HG03342 (cell line): ENCODE measurements around the gene HMGCS2.

Experiments
- ATAC-seq: cut with Tn5 transposase; IDR thresholded peaks from one replicate; pipeline ENCODE4 v1.9.1; 2021; ENCODE audit warnings: mild to moderate bottlenecking, moderate library complexity; ENCODE audit not compliant: unreplicated experiment

The HMGCS2 gene

DNA sequence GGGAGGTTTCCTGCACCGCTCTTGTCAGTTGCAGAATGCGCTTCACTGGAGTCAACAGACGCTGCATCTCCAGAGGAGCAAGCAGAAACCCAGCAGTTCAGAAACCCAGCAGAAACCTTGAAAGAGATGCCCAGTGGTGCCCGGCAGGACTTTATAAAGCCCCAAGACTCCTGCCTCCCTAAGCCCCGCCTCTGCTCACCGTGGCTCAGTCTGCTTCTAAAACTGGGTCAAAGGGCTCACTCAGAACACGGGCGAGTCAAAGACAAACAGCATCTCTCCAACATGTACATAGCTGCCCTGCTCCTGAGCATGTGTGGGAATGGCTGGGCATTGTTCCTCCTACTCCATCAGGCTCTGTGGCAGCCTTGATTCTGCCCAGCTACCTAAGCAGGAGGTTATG, at the start of gene HMGCS2:
Gene HMGCS2 (minus strand): TSS at position 128 of the 400 bp plus-strand sequence. CDS start 61 bp downstream, at position 67.
- no peak for ATAC-seq

DNA sequence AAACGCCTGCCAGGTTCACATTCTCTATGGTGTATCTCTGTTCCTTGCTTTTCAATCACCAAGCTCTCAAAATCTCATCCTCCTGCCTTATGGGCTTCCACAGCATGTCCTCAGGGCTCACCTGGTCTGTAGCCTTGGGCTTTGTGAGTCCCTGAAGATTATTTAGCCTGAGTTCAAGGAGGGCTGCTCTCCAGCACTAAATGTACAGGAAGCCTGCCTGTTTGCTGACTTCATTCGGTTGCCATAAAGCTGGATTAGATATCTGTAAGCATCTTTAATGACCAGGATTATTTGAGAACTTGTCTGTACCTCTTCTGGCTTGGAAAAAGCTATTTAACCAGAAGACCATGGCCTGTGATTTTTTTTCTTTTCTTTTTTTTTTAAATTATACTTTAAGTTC, 49.5 kb upstream of the HMGCS2 start:
- ATAC-seq = no peak

DNA sequence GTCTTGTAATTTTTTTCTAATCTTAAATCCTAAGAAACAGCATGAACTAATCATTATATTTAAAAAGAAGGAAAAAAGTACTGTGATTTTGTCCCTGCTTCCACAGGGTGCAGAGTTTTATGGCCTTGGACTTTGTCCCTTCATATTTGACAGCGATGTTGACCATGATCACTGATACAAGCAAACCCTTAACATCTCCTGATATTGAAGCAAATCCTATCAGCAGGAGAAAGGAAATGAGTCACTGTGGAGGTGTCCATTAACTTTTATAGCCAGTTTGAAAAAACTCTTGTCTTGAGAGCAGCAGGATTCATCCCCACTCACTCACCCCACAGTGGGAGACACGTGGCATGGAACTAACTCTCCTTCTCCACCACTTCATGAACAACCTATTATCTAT, 47.7 kb upstream of the HMGCS2 start:
- ATAC-seq = no peak

DNA sequence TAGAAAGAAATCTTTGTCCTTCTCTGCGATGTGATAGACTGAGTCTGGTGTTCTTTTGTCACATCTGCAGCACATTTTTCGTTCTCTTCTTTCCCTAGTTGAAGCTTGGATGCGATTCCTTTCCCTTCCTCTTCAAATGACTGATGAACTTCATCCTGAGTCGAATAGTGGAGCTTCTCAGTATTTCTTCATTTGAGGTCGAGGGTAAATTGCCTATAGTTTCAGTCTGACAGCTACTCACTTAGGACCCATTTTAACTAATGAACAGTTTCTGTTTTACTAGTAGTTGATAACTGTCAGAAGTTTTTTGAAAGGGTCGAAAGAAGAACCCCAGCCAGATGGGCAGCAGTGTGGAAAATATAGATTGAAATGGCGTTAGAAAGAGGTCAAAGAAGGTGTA, 47.2 kb upstream of the HMGCS2 start:
- no peak for ATAC-seq

DNA sequence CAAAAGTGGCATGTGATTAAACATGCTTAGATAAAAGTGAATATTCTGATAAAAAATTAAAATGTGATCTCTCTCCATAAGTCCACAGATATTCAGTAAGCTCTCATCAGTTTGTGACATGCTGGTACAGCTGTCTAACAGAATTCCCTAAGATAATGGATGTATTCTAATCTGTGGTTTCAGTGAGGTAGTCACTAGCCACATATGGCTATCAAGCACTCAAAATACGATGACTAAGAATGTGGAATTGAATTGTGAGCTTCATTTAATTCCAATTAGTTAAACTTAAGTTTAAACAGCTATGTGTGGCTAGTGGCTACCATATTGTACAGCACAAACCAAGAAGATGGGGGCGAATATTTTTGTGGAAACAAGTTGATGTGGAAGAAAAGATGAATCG, 46.7 kb upstream of the HMGCS2 start:
- ATAC-seq = no peak

DNA sequence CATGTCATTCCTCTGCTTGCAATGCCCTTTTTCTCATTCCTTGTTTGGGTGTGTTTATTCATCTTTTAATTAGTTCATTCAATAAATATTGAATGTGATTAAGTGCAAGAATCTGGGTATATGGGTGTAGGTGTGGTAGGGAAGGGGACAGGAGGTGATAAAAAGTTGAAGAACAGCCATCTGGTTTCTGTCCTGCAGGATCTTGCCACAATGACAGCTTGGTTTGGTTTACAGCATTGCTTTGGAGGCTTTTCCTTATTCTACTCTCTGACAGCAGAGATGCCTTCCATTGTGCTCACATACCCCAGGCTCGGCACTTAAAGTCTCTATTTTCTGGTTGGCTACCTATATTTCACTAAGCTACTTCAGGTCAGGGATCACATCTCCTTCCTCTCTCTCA, 45.6 kb upstream of the HMGCS2 start:
- ATAC-seq = no peak

DNA sequence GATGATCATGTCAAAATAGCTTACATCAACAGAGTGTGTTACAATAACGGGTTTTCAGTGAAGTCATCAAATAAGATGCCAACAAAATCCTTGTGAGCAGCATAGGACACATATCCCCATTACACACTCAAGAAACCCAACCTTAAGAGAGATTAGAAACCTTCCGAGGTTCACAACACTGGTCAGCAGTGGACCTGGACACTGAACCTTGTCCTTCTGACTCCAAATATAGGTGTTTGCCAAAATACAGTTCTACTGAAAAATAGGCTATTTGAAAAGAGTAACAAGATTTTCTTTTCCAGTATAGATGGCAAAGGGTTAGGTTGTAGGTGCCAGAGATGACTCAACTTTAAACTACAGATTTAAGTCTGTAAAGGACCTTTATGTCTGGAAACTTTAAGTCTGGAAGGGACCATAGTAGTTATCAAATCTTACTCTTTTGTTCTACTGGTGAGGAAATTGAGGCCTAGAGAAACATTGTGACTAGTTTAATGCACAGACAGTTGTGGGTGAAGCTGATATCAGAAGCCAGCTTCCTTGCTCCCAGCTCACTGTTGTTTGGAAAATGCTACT, 43.4 kb upstream of the HMGCS2 start:
- ATAC-seq = no peak

DNA sequence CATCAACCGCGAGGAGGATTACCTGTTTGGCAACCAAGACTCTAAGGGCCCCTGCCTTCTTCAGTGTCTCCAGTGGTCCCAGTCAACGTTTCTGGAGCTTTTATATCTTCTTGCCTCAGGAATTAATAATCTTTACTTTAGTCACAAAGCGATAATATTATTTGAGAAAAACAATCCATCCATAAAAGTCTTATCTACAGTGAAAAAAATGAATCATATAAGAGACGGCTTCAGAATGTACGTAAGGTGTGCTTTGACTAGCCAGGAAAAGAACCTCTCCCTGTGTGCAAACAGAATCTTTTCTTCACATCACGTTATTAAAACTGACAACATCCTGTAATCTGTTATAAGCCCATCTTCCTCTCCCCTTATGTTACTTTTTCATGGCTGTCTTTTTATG, 42.7 kb upstream of the HMGCS2 start, which contains the start of gene REG4:
Gene REG4 (minus strand): TSS at position 74 of the 400 bp plus-strand sequence. CDS start 2,691 bp downstream, outside the sequence.
- ATAC-seq = no peak

DNA sequence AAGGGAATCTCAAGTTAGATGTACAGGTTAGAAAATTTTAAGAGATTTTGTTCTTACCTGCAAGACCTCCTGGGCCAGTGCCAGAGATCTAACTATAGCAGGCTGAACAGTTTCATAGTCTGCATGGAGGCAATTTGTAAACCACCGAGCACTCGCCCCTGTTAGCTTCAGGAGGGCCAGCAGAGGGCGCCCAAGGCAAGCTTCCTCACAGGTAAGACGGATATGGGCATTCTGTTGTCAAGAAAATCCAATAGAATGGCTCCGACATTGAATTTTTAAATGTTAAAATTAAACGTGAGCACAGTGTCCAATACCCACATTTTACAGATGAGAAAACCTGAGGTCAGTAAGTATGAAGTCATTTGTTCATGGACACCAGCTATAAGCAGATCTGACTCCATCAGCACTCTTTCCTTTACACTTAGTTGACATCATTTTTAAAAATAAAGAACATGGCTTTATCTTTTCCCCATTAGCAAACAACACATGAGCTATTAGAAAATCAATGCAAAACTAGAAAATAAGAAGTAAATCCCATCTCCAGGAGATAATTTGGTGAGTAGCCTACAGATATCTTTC, 40.4 kb upstream of the HMGCS2 start:
- peak; percentile 79 for ATAC-seq

DNA sequence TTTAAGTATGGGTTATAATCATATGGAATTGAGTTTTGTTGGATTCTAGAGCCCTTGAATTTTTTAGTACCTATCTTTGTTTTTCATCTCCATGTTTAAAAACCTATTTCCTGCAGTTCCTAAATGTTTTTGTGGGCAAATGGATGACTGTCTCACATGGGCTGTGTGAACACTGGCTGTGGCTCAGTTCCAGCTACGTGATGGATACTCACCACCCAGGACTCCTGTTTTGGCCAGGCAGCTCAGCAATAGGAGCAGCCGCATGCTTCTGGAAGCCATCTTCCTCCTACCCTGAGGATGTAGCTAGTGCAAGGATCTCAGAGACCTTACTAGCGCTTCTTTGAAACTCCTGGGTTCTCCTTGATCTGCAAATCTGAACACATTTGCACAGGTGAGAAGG, 39.8 kb upstream of the HMGCS2 start:
- no peak for ATAC-seq

DNA sequence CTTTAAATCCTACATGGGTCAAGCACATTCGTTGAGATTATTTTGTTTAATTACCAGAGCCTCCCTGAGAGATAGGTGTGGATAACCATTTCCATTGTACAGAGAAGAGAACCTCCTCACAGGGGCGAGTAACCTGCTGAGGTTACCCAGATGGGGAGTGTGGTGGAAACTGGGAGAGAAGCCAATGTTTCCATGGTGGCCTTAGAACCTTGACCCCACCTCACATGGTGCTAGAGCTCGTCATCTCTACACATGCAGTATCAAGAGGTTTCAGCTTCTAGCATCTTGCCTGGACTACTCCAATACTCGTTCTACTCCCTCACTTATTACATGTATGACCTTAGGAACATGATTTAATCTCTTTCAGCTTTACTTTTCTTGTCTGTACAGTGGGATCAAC, 37.8 kb upstream of the HMGCS2 start:
- ATAC-seq = no peak

DNA sequence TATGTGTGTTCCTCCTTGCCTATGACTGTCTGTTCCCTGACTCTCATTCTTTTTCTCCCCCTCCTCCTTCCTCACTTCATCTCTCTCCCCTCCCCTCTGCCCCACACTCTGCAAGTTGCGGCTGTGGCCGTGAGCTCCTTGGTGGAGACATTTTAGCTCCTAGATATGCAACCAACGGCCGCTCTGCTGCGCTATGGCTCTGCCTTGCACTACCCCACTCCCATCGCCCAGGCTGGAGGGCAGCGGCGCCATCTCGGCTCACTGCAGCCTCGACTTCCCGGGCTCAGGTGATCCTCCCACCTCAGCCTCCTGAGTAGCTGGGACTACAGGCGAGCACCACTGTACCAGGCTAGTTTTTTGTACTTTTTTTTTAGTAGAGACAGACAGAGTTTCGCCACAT, 37.0 kb upstream of the HMGCS2 start:
- no peak for ATAC-seq

DNA sequence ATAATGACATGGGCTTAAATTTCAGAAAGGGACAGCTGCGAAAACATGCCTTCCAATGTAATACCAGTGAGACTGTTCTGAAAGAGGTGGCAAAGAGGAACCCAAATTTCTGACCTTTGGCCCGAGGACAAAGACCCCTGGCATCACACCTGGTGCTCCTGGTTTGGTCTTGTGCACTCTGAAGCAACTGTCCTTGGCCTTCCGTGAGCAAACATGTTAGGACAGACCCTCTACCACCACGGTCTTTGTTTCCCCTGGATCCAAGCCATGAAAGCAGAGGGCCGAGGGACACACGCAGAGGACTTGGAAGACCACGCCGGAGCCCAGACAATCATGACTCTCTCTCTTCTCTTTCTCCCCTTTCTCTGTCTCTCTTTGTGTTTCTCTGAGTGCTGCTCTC, 36.5 kb upstream of the HMGCS2 start:
- no peak for ATAC-seq

DNA sequence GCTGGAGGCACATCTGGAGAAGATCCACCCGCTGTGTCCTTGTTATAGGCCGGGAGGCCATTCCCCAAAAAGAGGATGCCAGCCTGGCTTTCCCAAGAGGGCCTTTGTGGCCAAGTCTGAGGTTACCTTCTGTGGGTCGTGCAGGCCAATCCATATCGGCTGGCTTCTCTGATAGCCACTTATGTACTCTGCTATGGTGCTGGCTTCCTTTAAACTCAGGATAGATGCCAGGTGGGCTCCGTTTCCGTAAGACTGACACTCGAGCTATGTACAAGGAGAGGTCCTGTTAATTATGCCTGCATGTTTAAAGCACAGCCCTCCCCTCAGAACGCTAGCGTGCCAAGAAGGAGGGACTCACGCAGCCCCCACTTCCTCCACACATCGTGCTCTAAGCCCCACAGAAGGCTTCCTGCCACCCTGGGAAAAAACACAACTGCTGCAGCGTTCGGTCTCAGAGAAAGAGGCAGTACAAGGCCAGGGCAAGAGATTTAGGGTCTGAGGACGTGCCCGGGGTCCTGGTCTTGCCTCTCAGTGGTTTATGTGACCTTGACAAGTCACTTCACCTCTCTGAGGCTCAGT, 31.0 kb upstream of the HMGCS2 start:
- no peak for ATAC-seq

DNA sequence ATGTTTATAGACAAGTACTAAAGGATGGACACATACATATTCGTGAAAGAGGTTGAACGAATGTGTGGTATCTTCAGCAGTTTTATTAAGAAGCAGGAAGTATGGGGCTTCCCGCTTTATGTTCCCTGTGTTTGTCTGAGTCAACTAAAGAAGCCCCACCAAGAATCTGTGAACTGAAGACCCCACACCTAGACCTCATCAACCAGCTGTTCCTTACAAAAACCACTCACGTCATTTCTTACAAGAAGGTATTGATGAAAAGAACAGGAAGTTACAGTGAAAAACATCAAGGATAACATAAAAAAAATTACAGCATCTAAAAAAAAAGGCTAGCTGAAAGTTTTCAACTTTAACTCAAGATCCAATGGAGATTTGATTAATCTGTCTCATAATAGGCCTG, 30.3 kb upstream of the HMGCS2 start:
- no peak for ATAC-seq

DNA sequence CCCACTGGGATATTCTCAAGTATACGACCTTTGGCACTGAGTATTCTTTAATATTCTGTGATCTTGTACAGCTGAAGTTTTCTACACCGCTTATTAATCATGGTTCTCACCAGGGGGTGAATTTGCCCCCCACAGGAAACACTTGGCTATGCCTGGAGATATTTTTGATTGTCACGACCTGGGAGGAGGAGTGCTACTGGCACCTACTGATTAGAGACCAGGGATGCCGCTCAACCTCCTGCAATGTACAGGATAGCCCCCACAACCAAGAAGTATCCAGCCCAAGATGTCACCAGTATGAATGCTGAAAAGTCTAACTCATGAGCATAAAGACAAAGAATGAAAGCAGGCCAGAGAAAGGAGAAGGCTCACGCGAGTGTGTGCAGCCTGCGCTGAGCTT, 28.9 kb upstream of the HMGCS2 start:
- ATAC-seq = no peak

DNA sequence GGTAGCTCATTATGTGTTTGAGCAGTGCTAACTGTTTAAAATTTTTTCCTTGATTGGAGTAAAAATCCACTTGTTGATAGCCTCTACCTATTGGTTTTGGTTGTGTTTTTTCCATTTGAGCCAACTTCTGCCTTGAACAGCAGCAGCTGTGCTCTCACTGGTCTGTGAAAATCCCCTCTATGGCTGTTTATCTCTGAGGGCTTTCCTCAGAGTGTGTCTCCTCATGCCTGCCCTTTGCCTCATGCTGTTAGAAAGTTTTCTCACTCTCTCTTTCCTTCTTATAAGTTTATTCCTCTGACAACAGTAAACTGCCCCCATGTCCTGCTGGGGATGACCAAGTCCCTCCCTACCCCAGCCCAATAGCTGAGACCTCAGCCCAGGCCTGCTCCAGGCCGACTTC, 28.5 kb upstream of the HMGCS2 start:
- no peak for ATAC-seq

DNA sequence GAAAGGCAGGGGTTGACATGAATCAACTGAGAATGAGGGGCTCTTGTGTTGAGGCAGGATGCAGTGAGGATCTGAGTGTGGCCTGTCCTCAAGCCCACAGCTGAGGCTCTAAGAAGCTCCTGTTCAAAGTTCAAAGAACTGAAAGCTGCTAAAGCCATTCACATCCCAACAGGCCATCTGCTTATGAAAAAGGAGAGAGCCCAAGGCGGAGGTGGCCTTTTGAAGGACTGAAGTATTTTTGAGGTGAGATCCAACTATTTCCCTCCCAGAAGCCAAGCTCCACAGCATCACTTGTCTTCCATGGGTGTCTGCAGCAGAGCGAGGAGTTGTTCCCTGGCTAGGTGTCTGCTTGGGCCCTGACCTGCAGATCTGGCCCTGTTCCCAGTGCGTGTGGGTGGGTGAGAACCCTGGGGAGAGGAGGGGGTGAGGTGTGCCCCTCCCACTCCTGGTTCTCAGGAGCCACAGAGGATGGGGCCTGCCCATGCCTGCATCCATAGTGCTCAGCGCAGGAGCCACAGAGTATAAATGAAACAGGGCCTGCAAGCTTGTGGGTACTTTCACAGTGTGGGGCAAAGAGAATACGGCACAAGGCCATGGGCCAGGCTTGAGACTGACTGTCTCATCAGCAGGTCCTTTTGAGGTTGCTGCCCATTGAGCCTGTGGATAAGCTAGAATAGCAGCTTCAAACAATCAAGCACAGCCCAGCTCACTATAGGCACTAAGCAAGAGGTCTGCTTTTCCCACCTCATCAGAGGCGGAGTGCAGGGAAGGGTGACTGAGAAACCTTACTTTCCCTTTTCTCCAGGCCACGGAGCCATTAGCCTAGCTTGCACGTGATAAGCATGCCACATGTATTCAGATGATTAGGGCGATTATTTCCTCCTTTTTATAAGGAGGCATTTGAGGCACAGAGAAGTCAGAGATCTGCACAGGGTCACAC, 26.8 kb upstream of the HMGCS2 start:
- ATAC-seq = no peak

DNA sequence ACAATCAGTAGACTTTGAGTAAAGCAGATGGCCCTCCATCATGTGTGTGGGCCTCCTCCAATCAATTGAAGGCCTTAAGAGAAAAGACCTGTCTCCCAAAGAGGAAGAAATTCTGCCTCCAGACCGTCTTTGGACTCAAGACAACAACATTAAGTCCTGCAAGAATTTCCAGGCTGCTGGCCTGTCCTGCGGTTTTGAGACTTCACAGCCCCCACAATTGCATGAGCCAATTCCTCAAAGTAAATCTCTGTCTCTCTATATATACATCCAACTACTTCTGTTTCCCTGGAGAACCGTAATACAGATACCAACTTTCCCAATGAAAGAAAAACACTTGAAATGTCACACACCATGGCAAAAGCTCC, 26.2 kb upstream of the HMGCS2 start:
- ATAC-seq = no peak

DNA sequence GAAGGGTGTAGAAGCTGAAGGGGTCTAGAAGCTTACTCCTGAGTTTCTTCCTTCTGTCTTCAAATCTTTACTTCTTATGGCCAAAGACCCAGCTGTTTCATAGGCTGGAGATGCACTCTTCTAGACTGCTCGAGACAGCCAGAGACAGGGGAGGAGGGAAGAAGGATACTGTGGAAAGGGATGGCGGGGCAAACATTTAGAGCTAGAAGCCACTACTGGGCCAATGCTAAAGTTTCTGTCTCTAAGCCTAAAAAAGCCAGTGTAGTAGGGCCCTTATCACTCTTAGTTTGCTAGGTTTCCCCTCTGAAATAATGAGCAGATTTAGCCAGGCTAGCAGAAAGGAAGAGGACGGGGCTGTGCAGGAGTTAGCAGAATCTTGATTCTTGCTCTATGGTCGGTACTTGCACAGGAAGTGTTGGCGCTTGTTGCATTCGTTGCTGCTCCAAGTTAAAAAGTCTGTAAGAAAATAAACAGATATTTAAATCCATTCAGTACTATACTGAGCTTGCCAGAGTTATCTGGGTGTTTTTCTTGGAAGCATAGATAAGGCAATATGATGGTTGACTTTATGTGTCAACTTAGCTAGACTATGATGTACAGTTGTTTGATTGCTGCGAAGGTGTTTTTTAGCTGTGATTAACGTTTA, 25.6 kb upstream of the HMGCS2 start:
- no peak for ATAC-seq

DNA sequence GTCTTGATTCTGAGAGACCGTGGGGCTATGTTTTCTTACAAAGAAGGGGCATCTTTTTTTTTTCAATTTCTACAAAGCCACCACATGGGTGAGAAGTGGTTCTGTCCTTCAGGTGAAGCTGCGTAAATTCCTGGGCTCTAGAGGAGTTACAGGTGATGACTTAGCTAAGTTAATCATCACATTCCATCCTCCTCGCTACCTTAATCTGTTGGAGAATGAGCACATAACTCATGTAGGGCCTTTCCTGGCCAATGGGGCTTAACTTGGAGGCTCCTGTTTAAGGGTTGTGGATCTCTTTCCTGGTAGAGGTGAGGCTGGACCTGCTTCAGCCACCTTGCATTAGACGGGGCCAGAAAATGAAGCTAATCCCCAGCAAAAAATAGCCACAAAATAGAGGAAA, 22.7 kb upstream of the HMGCS2 start:
- no peak for ATAC-seq
